ENCODE data around the gene ARMC8. TPM values are rescaled to one million over a fixed set of nuclear protein-coding genes. Genes with fewer than 3 reads are reported as not detected.
A peak's percentile ranks its signal among the peaks of the same experiment; 100 is the strongest.

ARMC8 gene
- total RNA-seq, 1 donor from 2014 or later: 53.2 TPM

- Mint-ChIP-seq H3K4me1 (no peaks in the 10 kb centered on the region), H3K4me3 (no peak overlapping the region), H3K27me3 (ENCODE audit: low read depth) (no peaks in the 10 kb centered on the region), H3K9me3 (peaks cover 9% of the 10 kb centered on the region), H3K27ac (no peak overlapping the region), H3K36me3 (no peaks in the 10 kb centered on the region)
- TF ChIP-seq, protein P1, sequence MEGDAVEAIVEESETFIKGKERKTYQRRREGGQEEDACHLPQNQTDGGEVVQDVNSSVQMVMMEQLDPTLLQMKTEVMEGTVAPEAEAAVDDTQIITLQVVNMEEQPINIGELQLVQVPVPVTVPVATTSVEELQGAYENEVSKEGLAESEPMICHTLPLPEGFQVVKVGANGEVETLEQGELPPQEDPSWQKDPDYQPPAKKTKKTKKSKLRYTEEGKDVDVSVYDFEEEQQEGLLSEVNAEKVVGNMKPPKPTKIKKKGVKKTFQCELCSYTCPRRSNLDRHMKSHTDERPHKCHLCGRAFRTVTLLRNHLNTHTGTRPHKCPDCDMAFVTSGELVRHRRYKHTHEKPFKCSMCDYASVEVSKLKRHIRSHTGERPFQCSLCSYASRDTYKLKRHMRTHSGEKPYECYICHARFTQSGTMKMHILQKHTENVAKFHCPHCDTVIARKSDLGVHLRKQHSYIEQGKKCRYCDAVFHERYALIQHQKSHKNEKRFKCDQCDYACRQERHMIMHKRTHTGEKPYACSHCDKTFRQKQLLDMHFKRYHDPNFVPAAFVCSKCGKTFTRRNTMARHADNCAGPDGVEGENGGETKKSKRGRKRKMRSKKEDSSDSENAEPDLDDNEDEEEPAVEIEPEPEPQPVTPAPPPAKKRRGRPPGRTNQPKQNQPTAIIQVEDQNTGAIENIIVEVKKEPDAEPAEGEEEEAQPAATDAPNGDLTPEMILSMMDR (IDR thresholded peaks at IDR 0.05; ENCODE audit: unreplicated experiment): no peak
- no peak for DNase-seq (ENCODE audit: low spot score in 2 of 2, unreplicated experiment in 2 of 2)
Measured at GRCh38 chr3:138148503-138148902, 38.6 kb upstream of the ARMC8 start.

DNA sequence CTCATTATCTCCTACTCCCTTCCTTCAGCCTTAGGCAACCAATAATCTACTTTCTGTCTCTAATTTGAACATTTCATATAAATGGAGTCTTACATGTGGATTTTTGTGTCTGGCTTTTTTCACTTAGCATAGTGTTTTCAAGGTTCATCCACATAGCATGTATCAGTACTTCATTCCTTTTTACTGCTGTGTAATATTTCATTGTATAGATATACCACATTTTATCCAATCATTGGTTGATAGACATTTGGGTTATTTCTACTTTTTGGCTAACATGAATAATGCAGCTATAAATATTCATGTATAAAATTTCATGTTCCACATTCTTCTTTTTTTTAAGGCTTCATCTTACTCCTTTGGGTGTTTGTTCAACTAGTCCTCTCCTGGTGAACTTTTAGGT lies 32.6 kb upstream of the ARMC8 start:
- no peak for DNase-seq (ENCODE audit: low spot score in 2 of 2, unreplicated experiment in 2 of 2)
- Mint-ChIP-seq H3K27me3 (ENCODE audit: low read depth) (no peaks in the 10 kb centered on the region), H3K4me3 (no peak overlapping the region), H3K4me1 (no peaks in the 10 kb centered on the region), H3K9me3 (peaks cover 12% of the 10 kb centered on the region), H3K36me3 (no peaks in the 10 kb centered on the region), H3K27ac (no peak overlapping the region)
- TF ChIP-seq, protein P1 (IDR thresholded peaks at IDR 0.05; ENCODE audit: unreplicated experiment): no peak

DNA sequence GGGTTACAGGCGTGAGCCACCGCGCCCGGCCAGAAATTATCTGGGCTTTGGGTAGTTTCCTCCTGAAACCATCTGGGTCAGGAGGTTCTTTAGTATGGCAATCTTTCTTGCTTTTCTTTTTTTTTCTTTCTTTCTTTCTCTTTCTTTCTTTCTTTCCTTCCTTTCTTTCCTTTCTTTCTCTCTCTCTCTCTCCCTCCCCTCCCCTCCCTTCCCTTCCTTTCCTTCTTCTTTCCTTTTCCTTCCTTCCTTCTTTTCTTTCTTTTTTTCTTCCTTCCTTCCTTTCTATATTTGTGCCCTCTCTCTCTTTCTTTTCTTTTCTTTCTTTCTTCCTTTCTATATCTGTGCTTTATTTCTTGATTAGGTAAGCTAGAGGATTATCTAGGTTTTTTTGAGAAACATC lies 29.4 kb upstream of the ARMC8 start:
- no peak overlapping the region for H3K27ac Mint-ChIP-seq
- H3K36me3 Mint-ChIP-seq: peaks cover 21% of the 10 kb centered on the region
- TF ChIP-seq, protein P1 (IDR thresholded peaks at IDR 0.05; ENCODE audit: unreplicated experiment): no peak
- no peak overlapping the region for H3K4me3 Mint-ChIP-seq
- no peaks in the 10 kb centered on the region for H3K4me1 Mint-ChIP-seq
- DNase-seq (ENCODE audit: low spot score in 2 of 2, unreplicated experiment in 2 of 2): no peak
- H3K27me3 Mint-ChIP-seq (ENCODE audit: low read depth): no peaks in the 10 kb centered on the region
- peaks cover 12% of the 10 kb centered on the region for H3K9me3 Mint-ChIP-seq

DNA sequence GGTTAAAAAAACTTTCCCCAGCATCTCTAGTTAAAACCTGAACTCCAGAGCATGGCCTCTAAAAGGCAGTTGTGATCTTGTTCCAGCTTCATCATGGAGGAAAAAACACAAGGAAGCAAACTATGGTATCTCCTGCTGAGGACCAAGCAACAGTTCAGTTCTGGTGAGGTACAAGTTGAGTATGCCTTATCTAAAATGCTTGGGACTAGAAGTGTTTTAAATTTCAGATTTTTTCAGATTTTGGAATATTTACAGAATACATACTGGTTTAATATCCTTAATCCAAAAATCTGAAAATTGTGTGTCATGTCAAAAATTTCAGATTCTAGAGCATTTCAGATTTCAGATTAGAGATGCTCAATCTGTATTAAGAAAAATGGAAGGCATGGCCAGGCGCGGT lies 22.0 kb upstream of the ARMC8 start:
- peaks cover 61% of the 10 kb centered on the region for H3K36me3 Mint-ChIP-seq
- no peak overlapping the region for H3K27ac Mint-ChIP-seq
- H3K4me3 Mint-ChIP-seq: no peak overlapping the region
- TF ChIP-seq, protein P1 (IDR thresholded peaks at IDR 0.05; ENCODE audit: unreplicated experiment): no peak
- H3K9me3 Mint-ChIP-seq: no peaks in the 10 kb centered on the region
- H3K4me1 Mint-ChIP-seq: no peaks in the 10 kb centered on the region
- H3K27me3 Mint-ChIP-seq (ENCODE audit: low read depth): no peaks in the 10 kb centered on the region
- no peak for DNase-seq (ENCODE audit: low spot score in 2 of 2, unreplicated experiment in 2 of 2)

GRCh38 chr3:138172625-138173024 lies 14.5 kb upstream of the ARMC8 start:
- no peaks in the 10 kb centered on the region for H3K27me3 Mint-ChIP-seq (ENCODE audit: low read depth)
- TF ChIP-seq, protein P1 (IDR thresholded peaks at IDR 0.05; ENCODE audit: unreplicated experiment): no peak

More at GRCh38 chr3:138172625-138173024, 14.5 kb upstream of the ARMC8 start:
- Mint-ChIP-seq H3K27ac (peak overlapping the region; percentile 37), H3K4me3 (peak overlapping the region; percentile 40), H3K9me3 (no peaks in the 10 kb centered on the region), H3K36me3 (peaks cover 17% of the 10 kb centered on the region), H3K4me1 (peaks cover 18% of the 10 kb centered on the region)
- DNase-seq (ENCODE audit: low spot score in 2 of 2, unreplicated experiment in 2 of 2): no peak
